ENCODE measurements around the gene L2HGDH. TPM values are rescaled to one million over a fixed set of nuclear protein-coding genes. Genes with fewer than 3 reads are reported as not detected.

The L2HGDH gene
- total RNA-seq, 2 donors from 2014 or later = 11.2 to 18.2 TPM

DNA sequence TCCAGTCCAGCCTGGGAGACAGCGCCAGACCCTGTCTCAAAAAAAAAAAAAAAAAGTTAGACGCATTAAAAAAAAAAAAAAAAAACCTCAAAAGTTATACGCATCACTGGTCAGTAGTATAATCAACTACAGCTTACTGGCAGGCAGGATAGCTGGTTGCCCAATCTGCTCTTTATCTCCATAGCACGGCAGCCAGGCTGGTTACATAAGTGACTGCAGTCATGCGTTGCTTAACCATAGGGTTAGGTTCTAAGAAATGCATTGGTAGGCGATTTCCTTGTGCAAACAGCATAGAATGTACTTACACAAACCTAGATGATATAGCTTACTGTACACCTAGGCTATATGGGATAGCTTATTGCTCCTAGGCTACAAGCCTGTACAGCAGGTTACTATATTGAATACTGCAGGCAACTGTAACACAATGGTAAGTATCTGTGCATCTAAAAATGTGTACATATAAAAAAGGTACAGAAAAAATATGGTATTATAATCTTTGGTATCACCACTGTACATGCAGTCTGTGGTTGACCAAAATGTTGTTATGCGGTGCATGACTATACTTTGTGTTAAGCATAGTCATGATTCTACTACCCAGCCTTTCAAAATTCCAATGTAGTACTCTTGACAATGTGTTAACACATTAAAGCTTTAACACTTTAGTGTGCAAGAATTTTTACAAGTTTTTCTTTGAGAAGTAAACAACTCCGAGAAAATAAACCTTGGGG is 8.1 kb downstream of the L2HGDH start:
- Mint-ChIP-seq H3K27me3 (ENCODE audit: low read depth) (no peaks in the 10 kb centered on the region), H3K27ac (no peak overlapping the region), H3K36me3 (ENCODE audit: insufficient read depth in 2 of 2) (peaks cover 2 to 7% of the 10 kb centered on the region in 2 donors), H3K4me3 (no peak overlapping the region), H3K9me3 (no peaks in the 10 kb centered on the region), H3K4me1 (ENCODE audit: low read depth) (peaks cover 18% of the 10 kb centered on the region)
- ATAC-seq (replicated peaks in 1 of 2) (no peak), DNase-seq (no peak)

DNA sequence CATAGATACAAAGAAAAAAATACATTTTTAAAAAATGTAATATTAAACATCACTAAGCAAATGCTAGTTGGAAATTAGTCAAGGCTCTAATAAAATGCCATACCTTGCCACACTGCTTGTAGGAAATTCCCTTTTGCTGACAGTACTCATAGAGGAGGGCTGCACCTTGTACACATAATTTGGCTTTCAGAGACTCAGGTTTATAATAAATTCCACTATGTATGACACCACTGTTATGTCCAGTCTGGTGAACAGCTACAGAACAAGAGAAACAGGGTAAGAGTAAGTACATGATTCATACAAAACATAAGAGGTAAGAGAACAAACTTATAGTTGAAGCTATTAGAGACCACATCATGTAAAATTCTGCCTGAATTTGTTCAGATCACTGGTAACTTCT is 10.1 kb downstream of the L2HGDH start:
- no peak for DNase-seq
- Mint-ChIP-seq H3K36me3 (ENCODE audit: insufficient read depth in 2 of 2) (peaks cover 7 to 9% of the 10 kb centered on the region in 2 donors), H3K9me3 (no peaks in the 10 kb centered on the region), H3K27ac (no peak overlapping the region), H3K4me1 (ENCODE audit: low read depth) (peaks cover 15% of the 10 kb centered on the region), H3K4me3 (no peak overlapping the region), H3K27me3 (ENCODE audit: low read depth) (no peaks in the 10 kb centered on the region)
- no peak for ATAC-seq (replicated peaks in 1 of 2)

DNA sequence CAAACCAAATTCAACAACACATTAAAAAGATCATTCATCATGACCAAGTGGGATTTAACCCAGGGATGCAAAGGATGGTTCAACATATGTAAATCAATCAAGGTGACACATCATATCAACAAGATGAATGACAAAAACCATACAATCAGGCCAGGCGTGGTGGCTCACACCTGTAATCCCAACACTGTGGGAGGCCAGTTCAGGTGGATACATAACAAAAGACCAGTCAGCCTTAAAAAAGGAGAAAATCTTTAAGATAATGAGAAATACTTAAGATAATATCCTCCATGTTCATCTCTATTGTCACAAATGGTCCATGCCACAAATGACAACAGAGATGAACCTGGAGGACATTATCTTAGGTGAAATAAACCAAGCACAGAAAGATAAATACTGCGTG is 12.4 kb downstream of the L2HGDH start:
- Mint-ChIP-seq H3K27me3 (ENCODE audit: low read depth) (no peaks in the 10 kb centered on the region), H3K4me3 (no peak overlapping the region), H3K36me3 (ENCODE audit: insufficient read depth in 2 of 2) (peaks cover 7 to 9% of the 10 kb centered on the region in 2 donors), H3K4me1 (ENCODE audit: low read depth) (peaks cover 10% of the 10 kb centered on the region), H3K9me3 (no peaks in the 10 kb centered on the region), H3K27ac (no peak overlapping the region)
- DNase-seq (no peak), ATAC-seq (replicated peaks in 1 of 2) (no peak)

DNA sequence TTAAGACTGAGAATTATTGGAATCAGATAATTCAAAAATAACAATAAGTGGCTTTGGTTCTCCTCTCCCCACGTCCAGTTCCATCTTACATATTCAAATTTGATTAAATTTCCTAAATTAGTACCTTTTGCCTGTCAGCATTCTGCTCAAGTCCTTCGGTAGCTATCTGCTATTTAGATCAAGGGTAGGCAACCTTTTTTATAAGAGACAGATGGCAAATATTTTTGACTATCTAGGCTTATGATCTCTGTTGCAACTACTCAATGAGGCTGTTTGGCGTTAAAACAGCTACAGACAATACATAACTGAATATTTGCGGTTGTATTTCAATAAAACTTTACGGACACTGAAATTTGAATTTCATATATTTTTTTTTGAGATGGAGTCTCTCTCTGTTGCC is 21.7 kb downstream of the L2HGDH start:
- H3K36me3 Mint-ChIP-seq (ENCODE audit: insufficient read depth in 2 of 2) = peaks cover 0 to 11% of the 10 kb centered on the region in 2 donors
- no peak overlapping the region for H3K4me3 Mint-ChIP-seq
- H3K27ac Mint-ChIP-seq = no peak overlapping the region
- no peaks in the 10 kb centered on the region for H3K27me3 Mint-ChIP-seq (ENCODE audit: low read depth)
- H3K9me3 Mint-ChIP-seq = no peaks in the 10 kb centered on the region
- no peaks in the 10 kb centered on the region for H3K4me1 Mint-ChIP-seq (ENCODE audit: low read depth)
- no peak for ATAC-seq (replicated peaks in 1 of 2)
- no peak for DNase-seq

DNA sequence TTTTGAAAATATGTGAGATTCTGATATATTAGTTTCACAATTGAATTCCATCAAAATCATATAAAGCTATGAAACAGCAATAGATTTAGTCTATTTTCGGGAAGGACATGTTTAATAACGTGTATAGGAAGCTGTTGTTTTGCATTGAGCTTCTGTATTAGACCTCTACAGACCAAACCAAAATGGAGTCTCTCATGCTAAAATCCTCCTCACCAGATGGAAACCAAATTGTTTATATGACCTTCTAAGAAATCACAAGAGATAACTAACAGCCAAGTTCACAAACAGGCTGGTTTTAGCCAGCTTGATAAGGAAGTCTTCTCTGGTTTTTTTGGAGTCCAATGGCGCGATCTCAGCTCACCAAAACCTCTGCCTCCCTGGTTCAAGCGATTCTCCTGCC is 23.9 kb downstream of the L2HGDH start:
- H3K36me3 Mint-ChIP-seq (ENCODE audit: insufficient read depth in 2 of 2) = peaks cover 0 to 5% of the 10 kb centered on the region in 2 donors
- no peaks in the 10 kb centered on the region for H3K9me3 Mint-ChIP-seq
- no peak overlapping the region for H3K27ac Mint-ChIP-seq
- H3K4me1 Mint-ChIP-seq (ENCODE audit: low read depth) = no peaks in the 10 kb centered on the region
- H3K27me3 Mint-ChIP-seq (ENCODE audit: low read depth) = no peaks in the 10 kb centered on the region
- no peak for ATAC-seq (replicated peaks in 1 of 2)
- no peak for DNase-seq
- H3K4me3 Mint-ChIP-seq = no peak overlapping the region

DNA sequence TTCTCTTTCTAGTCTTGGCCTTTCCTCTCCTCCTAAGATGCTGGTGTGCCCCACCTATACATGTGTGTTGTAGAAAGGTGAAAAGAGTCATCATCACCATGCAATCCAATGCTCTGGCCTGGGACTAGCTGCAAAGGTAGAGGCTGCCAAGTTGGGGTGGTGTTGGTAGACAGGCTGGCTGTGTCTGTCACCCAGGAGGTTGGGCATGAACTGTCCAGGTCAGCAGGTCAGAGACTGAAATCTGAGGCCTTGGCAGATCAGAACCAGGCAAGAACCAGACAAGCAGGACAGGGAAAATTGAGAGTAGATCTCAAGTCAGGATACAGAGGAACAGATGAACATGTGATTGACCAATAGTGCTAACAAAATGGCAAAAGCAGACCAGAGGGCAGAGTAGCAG is 26.2 kb downstream of the L2HGDH start:
- DNase-seq = no peak
- H3K36me3 Mint-ChIP-seq (ENCODE audit: insufficient read depth in 2 of 2) = peaks cover 0 to 4% of the 10 kb centered on the region in 2 donors
- H3K27me3 Mint-ChIP-seq (ENCODE audit: low read depth) = no peaks in the 10 kb centered on the region
- H3K4me3 Mint-ChIP-seq = no peak overlapping the region
- no peak for ATAC-seq (replicated peaks in 1 of 2)
- H3K9me3 Mint-ChIP-seq = no peaks in the 10 kb centered on the region
- H3K27ac Mint-ChIP-seq = no peak overlapping the region
- no peaks in the 10 kb centered on the region for H3K4me1 Mint-ChIP-seq (ENCODE audit: low read depth)

DNA sequence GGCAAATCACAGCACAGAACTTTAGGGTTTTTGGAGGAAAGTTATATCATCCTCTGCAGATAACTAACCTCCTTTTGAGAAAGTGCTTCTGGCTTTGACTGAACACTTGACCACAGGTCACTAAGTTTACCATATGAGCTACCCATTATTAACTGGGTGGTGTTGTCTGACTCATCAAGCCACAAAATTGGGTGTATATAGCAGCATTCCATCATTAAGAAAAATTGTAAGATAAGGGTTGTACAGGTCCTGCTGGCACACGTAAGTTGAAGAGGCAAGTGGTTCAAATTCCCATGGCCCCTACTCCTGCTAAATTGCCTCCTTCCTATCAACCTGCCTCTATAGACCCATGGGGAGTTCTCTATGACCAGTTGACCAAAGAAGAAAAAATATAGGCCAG is 39.5 kb downstream of the L2HGDH start:
- DNase-seq (no peak), ATAC-seq (replicated peaks in 1 of 2) (no peak)
- no peaks in the 10 kb centered on the region for H3K27me3 Mint-ChIP-seq (ENCODE audit: low read depth)
- H3K36me3 Mint-ChIP-seq (ENCODE audit: insufficient read depth in 2 of 2) = no peaks in the 10 kb centered on the region
- H3K9me3 Mint-ChIP-seq = no peaks in the 10 kb centered on the region
- no peak overlapping the region for H3K4me3 Mint-ChIP-seq
- H3K4me1 Mint-ChIP-seq (ENCODE audit: low read depth) = no peaks in the 10 kb centered on the region
- no peak overlapping the region for H3K27ac Mint-ChIP-seq

DNA sequence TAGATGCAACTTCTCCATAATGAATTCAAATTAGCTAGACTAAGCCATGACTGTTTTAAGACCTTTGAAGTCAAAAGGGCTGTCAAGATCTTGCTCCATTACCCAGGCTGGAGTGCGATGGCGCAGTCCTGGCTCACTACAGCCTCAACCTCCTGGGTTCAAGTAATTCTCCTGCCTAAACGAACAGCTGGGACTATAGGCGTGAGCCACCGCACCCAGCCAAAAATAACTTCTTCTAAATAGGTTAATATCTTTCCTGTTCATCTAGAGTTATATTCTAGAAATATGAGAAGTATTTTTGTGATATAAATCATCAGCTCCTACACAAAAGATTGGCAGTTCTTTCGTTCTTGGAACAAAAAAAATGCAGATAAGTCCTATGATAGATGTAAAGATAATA is 41.1 kb downstream of the L2HGDH start:
- Mint-ChIP-seq H3K27me3 (ENCODE audit: low read depth) (no peaks in the 10 kb centered on the region), H3K4me3 (no peak overlapping the region), H3K27ac (no peak overlapping the region), H3K36me3 (ENCODE audit: insufficient read depth in 2 of 2) (no peaks in the 10 kb centered on the region), H3K9me3 (no peaks in the 10 kb centered on the region), H3K4me1 (ENCODE audit: low read depth) (no peaks in the 10 kb centered on the region)
- ATAC-seq (replicated peaks in 1 of 2) (no peak), DNase-seq (no peak)

DNA sequence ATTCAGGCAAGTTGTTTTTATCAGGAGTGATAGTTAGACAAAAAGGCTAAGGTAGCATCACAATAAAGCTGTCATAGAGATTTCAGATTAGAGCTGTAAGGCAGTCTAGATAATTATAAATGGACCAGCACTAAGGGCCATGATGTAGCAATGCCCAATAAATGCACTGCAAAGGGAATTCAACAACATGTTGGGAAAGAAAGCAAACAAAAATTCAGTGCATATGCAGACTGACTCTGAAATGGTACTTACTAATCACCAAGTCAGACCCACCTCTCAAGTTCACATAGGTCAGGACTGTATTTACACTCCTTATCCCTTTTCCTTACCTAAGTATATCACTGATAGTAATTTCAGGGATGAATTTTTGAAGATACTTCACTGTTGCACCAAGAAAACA is 47.0 kb downstream of the L2HGDH start:
- no peak for ATAC-seq (replicated peaks in 1 of 2)
- Mint-ChIP-seq H3K4me1 (ENCODE audit: low read depth) (no peaks in the 10 kb centered on the region), H3K4me3 (no peak overlapping the region), H3K27ac (no peak overlapping the region), H3K36me3 (ENCODE audit: insufficient read depth in 2 of 2) (no peaks in the 10 kb centered on the region), H3K9me3 (no peaks in the 10 kb centered on the region), H3K27me3 (ENCODE audit: low read depth) (no peaks in the 10 kb centered on the region)
- no peak for DNase-seq

DNA sequence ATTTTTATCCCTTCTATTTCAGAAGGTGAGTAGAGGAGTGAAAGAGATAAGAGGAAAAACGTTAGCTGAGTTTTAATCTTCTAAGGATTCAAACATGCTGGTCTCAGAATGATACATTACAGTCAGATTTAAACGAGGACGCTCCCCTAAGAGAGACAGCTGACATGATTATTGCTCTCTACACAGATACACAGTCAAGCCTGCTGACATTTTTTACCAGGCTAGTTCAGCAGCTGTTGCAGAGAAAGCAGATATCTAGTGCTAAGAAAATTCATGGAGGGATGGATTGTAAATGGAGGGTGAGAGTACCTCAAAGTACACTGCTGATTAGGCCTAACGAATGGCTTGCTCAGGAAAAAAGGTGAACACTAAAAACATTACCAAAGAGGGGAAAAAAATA is 48.7 kb downstream of the L2HGDH start:
- no peak overlapping the region for H3K27ac Mint-ChIP-seq
- DNase-seq (no peak), ATAC-seq (replicated peaks in 1 of 2) (no peak)
- no peak overlapping the region for H3K4me3 Mint-ChIP-seq
- H3K9me3 Mint-ChIP-seq = no peaks in the 10 kb centered on the region
- H3K27me3 Mint-ChIP-seq (ENCODE audit: low read depth) = no peaks in the 10 kb centered on the region
- H3K4me1 Mint-ChIP-seq (ENCODE audit: low read depth) = no peaks in the 10 kb centered on the region
- H3K36me3 Mint-ChIP-seq (ENCODE audit: insufficient read depth in 2 of 2) = no peaks in the 10 kb centered on the region

DNA sequence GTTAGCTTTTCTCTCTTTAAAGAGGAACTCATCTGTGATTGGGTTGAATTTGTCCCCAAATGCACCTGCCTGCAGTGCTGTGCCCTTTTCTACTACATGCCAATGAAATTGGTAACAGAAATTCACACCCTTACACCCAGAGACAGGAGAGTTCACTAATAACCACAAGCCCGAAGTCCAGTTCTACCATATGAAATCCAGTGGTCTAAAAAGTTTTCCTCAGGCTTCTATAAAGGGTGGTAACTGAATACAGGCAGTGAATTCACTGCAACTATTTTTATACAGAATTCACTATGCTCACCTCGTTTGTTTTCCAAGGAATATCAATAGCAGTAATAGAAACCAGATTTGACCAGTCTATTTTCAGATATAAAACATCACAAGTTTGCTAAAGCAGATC is 49.2 kb downstream of the L2HGDH start:
- no peak for ATAC-seq (replicated peaks in 1 of 2)
- Mint-ChIP-seq H3K36me3 (ENCODE audit: insufficient read depth in 2 of 2) (no peaks in the 10 kb centered on the region), H3K27me3 (ENCODE audit: low read depth) (no peaks in the 10 kb centered on the region), H3K4me3 (no peak overlapping the region), H3K27ac (no peak overlapping the region), H3K9me3 (no peaks in the 10 kb centered on the region), H3K4me1 (ENCODE audit: low read depth) (no peaks in the 10 kb centered on the region)
- no peak for DNase-seq

DNA sequence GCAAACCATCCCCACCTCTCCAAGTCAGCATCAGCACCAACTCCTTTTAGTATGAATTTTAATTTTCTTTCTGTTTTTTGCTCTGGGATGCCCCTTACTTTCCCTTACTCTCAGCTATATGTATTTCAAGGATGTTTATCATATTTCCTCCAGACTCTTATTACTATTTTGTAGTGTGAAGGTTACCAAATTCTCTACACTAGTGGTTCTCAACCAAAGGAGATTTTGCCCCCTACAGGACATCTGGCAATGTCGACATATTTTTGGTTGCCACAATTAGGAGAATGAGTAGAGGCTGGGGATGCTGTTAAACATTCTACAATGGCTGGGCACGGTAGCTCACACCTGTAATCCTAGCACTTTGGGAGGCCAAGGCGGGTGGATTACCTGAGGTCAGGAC is 51.5 kb downstream of the L2HGDH start:
- Mint-ChIP-seq H3K9me3 (no peaks in the 10 kb centered on the region), H3K36me3 (ENCODE audit: insufficient read depth in 2 of 2) (no peaks in the 10 kb centered on the region), H3K27ac (no peak overlapping the region), H3K27me3 (ENCODE audit: low read depth) (no peaks in the 10 kb centered on the region), H3K4me1 (ENCODE audit: low read depth) (no peaks in the 10 kb centered on the region), H3K4me3 (no peak overlapping the region)
- DNase-seq (peak; percentile 10), ATAC-seq (replicated peaks in 1 of 2) (peak; percentile 42 to 58)

DNA sequence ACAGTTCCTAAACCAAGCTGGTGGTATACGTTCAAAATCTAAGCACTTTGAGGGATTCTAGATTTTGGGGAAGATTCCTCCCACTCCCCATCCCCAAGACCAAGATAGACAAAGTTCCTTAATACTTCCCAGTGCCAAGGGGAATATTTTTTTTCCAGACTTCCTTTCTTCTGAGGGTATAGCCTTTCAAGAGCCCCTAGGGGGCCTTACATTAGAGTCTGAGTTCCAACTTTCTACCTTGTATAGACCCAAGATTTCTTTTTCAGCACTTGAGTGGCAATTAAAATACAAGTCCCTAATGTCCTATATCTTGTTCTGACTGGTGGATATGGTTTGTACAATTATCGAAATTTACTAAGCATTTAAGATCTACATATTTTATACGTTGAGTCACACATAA is 52.0 kb downstream of the L2HGDH start:
- no peaks in the 10 kb centered on the region for H3K9me3 Mint-ChIP-seq
- ATAC-seq (replicated peaks in 1 of 2) = no peak
- H3K27me3 Mint-ChIP-seq (ENCODE audit: low read depth) = no peaks in the 10 kb centered on the region
- no peak overlapping the region for H3K27ac Mint-ChIP-seq
- H3K36me3 Mint-ChIP-seq (ENCODE audit: insufficient read depth in 2 of 2) = no peaks in the 10 kb centered on the region
- no peak for DNase-seq
- H3K4me1 Mint-ChIP-seq (ENCODE audit: low read depth) = no peaks in the 10 kb centered on the region
- no peak overlapping the region for H3K4me3 Mint-ChIP-seq

DNA sequence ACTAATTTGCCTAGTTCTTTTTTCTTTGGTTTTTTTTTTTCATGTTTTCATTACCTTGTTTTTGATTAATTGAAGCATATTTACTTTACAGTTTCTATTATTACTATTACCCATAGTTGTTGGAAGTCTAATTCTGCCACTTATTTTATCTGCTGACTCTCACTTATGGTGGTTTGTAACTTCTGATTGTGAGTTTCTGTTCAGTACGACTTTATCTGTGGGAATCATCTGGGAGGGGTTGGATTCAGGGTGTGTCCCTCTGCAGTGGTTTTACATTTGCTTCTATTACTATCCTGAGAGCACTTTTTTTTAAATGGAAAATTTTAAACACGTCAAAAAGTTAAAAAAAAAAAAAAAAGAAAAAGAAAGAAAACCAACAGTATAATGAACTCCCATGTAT is 54.3 kb downstream of the L2HGDH start:
- Mint-ChIP-seq H3K27ac (no peak overlapping the region), H3K27me3 (ENCODE audit: low read depth) (no peaks in the 10 kb centered on the region), H3K9me3 (peaks cover 0 to 3% of the 10 kb centered on the region in 2 donors), H3K4me1 (ENCODE audit: low read depth) (no peaks in the 10 kb centered on the region), H3K4me3 (no peak overlapping the region), H3K36me3 (ENCODE audit: insufficient read depth in 2 of 2) (peaks cover 2 to 12% of the 10 kb centered on the region in 2 donors)
- ATAC-seq (replicated peaks in 1 of 2) (no peak), DNase-seq (no peak)

Data from activated T-cell treated with anti-CD3 and anti-CD28 coated beads, Interleukin-2, amount 50 U/mL, for 72 hours (primary cell).